GM18505 (cell line): ENCODE data around the gene GIMAP4.
"Not testable (repeated sequence)": the region's sequence is repeated elsewhere in the genome, so short reads cannot be mapped to it uniquely, and the experiment has no call there.

Experiments
- ATAC-seq: cut with Tn5 transposase; IDR thresholded peaks from one replicate; pipeline ENCODE4 v1.9.1; 2021; ENCODE audit not compliant: unreplicated experiment
- POLR2A ChIP-seq: IDR thresholded peaks from 4 replicates; pipeline ENCODE4 v1.6.1; 2011; ENCODE audit warnings: borderline replicate concordance; ENCODE audit not compliant: insufficient read depth, insufficient read length; ENCODE audit errors: extremely low read depth

GIMAP4 gene

GRCh38 chr7:150594805-150595204 lies 27.6 kb downstream of the GIMAP4 start:
- no peak for TF ChIP-seq POLR2A
- ATAC-seq = no peak

DNA sequence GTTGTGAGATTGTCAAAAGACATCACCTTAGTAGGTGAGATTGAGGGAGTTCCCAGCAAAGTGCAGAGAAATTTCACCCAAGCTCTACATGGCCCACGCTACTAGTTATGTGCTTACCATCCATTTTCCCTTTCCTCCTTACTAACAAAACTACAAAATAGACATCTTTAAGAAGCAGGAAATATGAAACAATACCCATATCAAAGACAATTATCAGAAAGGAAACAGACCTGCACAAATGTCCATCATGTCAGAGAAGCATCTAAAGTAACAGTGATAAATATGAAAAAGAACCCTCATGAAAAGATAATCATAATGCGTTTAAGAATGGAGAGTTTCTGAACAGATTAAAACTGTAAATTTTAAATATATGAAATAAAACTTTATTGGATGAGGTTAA lies 28.2 kb downstream of the GIMAP4 start:
- no peak for ATAC-seq
- TF ChIP-seq POLR2A = no peak

DNA sequence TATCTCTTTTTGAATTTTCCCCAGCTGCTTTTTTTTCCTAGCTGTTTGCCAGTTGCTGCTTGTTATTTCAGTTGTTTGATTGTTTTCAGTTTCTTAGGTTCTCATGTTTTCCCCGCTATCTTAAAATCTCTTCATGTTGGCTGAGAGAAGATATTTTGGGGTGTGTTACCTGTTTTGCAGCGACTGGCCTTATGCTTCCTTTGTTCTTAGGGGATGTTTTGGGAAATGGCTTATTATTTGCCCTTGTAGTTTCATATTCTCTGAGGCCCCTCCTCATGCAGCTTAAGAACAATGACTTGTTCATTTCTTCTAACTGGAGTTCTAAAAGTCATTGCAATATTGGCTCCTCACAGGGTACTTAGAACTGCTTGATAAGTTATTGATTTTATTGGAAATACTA lies 36.4 kb downstream of the GIMAP4 start:
- ATAC-seq = not testable (repeated sequence)

GRCh38 chr7:150610233-150610632 lies 43.0 kb downstream of the GIMAP4 start:
- no peak for TF ChIP-seq POLR2A

GRCh38 chr7:150612925-150613324 lies 45.7 kb downstream of the GIMAP4 start:
- no peak for TF ChIP-seq POLR2A
- ATAC-seq = no peak

More at GRCh38 chr7:150610233-150610632, 43.0 kb downstream of the GIMAP4 start:
- ATAC-seq = no peak

DNA sequence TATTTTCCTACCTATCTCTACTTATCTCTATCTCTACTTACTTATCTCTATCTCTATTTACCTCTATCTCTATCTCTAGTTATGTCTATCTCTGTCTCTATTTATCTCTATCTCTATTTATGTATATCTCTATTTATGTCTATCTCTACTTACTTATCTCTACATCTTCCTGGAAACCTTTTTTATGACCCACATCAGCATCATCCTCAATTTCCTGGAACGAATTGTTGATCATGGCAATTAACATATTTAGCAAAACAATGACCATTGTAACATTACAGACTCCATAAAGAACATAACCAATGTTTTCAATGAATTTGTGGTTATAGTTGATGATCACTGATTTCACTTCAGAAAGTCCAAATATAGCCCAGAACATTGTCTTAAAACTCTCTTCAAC lies 46.7 kb downstream of the GIMAP4 start:
- no peak for ATAC-seq
- TF ChIP-seq POLR2A = no peak

DNA sequence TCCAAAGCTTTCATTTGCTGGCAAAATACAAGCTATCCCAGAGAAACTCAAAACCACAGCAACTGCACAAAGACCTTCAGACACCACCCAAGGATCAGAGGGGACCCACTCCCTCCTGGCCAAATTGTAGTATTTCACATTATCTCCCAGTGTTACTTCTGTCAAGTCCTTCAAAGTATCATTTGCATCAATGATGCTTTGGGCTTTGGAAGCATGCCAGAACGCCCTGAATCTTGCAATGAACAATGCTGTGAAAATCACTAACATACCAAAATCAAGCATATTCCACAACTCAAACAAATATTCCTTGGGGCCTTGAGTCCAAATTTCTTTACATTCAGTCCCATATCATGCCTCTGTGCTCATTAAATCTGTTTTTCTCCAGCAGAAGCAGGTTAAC lies 47.2 kb downstream of the GIMAP4 start:
- not testable (repeated sequence) for ATAC-seq

- ATAC-seq = not testable (repeated sequence)
Observed at GRCh38 chr7:150615221-150615755, 48.1 kb downstream of the GIMAP4 start.

GRCh38 chr7:150620061-150620460 lies 52.9 kb downstream of the GIMAP4 start:
- ATAC-seq = no peak

GRCh38 chr7:150620617-150621371 lies 53.6 kb downstream of the GIMAP4 start:
- no peak for TF ChIP-seq POLR2A
- no peak for ATAC-seq

More at GRCh38 chr7:150620061-150620460, 52.9 kb downstream of the GIMAP4 start:
- TF ChIP-seq POLR2A = no peak

- ATAC-seq = no peak
- no peak for TF ChIP-seq POLR2A
Observed at GRCh38 chr7:150621376-150621775, 54.2 kb downstream of the GIMAP4 start.
